NK-92 (cell line): Measurements from ENCODE around the gene TMC4.
"Not testable (repeated sequence)": the region's sequence is repeated elsewhere in the genome, so short reads cannot be mapped to it uniquely, and the experiment has no call there.

ENCODE experiments used
- DNase-seq: peaks from one replicate; lab custom pipeline; 2025; ENCODE audit not compliant: unreplicated experiment; lab: John Stamatoyannopoulos, UW

Gene TMC4, protein sequence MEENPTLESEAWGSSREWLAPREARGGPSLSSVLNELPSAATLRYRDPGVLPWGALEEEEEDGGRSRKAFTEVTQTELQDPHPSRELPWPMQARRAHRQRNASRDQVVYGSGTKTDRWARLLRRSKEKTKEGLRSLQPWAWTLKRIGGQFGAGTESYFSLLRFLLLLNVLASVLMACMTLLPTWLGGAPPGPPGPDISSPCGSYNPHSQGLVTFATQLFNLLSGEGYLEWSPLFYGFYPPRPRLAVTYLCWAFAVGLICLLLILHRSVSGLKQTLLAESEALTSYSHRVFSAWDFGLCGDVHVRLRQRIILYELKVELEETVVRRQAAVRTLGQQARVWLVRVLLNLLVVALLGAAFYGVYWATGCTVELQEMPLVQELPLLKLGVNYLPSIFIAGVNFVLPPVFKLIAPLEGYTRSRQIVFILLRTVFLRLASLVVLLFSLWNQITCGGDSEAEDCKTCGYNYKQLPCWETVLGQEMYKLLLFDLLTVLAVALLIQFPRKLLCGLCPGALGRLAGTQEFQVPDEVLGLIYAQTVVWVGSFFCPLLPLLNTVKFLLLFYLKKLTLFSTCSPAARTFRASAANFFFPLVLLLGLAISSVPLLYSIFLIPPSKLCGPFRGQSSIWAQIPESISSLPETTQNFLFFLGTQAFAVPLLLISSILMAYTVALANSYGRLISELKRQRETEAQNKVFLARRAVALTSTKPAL

DNA sequence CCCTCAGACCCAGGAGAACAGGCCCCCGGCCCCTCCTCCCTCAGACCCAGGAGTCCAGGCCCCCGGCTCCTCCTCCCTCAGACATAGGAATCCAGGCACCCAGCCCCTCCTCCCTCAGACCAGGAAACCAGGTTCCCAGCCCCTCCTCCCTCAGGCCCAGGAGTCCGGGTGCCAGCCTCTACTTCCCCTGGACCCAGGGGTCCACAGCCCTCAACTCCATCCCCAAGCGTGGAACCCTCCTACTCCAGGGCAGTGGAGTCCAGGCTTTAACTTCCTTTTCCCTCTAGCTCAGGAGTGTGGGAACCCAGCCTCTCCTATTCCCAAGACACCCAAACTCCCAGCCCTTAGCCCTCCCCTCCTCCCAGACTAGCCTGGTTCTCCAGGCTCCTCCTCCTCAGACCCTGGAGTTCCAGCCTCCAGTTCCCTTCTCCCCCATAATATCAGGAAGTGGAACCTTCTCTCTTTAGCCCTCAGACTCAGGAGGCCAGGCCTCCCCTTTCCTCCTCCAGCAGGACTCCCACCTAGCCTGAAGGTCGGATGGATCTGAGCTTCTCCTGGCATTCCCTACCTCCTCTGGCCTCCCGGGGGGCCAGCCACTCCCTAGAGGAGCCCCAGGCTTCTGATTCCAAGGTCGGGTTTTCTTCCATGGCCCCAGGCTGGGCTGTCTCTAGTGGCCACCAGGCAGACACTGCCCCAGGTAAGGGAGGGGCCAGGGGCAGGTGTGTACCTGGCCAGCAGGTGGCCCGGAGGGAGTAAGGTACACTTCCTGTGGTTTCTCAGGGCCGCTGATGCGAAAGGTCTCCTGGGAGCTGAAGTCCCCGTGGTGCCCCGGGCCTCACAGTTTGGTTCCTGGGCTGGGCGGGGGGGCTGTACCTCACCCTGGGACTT is at the start of gene TMC4:
TSS of gene TMC4 (minus strand) at position 690 of the 888 bp plus-strand sequence. CDS start at position 647, 43 bp downstream.
- no peak for DNase-seq

DNA sequence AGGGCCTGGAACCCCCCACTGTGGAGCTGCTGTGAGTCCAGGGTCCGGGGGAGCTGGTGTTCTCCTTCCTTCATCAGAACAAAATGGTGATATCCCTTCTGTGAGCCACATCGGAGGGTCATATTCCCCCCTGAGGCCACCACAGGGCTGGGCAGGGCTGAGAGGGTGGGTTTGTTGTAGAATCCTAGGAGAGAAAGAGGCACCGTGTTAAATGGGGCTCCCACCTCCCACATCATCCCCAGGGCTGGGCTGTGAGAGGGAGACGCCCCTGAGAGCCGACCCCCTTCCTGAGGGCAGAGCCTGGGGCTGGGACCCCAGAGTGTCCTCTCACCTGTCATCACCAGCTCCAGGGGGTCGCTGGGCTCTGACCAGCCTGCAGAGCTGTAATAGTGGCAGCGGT is 49.0 kb upstream of the TMC4 start:
- not testable (repeated sequence) for DNase-seq

DNA sequence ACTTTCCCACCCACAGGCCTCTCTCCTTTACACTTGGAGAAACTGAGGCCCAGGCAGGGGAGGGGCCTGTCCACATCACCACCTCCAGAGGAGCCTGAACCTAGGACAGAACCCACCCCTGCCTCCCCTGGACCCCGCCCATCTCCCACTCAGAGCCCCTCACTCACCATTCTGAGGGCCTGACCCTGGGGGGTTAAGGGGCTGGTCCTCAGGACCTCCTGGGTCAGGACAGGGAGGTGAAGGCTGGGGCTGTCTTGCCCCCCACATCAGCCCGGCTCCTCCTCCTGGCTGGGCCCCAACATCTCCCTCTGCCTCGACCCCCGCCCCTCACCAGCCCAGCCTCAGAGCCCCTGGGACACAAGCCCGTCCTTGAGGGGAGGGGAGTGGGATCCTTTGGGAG is 46.7 kb upstream of the TMC4 start:
- not testable (repeated sequence) for DNase-seq

DNA sequence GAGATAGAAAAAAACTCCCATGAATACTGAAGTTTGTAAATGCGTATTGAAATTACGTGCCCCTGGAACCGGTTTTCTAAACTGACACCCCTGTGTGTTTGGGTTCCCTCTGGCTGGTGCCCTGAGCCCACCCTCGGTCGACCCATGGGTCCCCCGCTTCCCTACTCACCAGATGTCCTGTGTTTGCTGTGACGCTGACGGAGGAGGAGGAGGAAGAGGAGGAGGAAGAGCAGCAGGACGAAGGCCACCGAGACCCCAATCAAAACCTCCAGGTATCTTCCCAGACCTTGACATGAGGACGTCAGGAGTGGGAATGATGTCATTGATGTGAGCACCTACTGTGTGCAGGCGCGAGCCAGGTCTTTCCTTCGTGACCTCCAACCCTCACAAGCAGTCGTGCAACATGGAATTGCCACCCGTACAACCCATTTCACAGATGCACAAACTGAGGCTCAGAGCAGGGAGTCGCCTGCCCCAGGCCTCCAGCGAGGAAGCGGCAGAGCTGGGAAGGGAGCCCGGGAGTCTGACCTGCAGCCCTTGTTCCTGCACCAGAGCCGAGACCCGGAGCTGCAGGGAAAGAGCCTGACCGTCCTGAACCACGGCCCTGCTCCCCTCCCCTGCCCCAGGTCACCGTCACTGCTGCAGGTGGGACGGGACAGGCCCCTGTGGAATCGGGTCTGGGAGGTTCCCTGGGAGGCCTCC is 46.2 kb upstream of the TMC4 start:
- DNase-seq, result no peak

DNA sequence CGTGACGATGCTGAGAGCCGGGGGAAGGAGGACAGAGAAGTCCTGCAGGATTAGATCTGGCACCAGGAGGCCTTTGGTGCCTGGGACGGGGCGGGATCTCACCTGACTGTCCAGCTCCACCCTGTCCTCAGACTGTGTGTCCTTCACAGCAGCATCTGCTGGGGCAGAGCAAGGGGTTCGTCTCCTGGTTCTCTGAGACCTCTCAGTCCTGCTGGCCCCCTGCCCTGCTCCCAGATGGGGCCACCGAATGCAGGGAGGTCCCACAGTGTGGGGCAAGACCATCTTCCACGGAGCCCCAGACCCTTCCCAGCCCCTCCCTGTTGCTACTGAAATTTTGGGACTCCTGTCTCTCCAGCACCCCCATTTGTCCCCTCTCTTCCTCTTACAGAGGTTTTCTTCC is 45.3 kb upstream of the TMC4 start:
- no peak for DNase-seq

DNA sequence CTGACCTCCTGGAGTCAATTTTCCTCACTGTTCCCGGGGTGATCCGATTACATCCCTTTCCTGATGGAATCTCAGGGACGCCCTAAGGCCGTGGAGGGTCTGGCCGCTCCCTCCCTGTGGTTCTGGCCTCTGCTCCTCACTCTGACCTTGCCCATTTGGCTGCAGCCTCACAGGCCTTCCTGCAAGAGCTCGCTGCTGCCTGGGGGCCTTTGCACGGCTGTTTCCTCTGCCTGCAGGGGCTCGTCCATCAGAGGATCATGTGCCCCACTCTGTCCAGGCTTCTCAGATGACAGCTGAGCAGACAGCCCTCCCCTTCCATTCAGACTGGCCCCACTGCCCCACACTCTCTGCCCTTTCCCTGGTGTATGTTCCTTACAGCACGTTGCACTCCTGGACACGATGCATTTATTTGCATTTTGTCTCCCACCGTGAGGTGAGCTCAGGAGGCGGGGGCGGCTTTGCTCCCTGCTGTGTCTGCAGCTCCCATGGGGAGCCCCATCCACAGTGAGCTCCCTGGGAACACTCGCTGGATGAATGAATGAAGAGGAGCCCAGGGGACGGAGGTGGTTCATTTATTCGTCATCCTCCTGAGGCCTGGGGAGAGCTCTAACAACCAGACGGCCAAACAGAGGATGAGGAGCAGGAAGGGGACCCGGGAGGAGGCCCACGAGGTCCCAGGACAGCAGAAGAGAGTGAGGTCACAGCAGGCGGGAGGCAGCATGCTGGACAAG is 44.7 kb upstream of the TMC4 start:
- not testable (repeated sequence) for DNase-seq

DNA sequence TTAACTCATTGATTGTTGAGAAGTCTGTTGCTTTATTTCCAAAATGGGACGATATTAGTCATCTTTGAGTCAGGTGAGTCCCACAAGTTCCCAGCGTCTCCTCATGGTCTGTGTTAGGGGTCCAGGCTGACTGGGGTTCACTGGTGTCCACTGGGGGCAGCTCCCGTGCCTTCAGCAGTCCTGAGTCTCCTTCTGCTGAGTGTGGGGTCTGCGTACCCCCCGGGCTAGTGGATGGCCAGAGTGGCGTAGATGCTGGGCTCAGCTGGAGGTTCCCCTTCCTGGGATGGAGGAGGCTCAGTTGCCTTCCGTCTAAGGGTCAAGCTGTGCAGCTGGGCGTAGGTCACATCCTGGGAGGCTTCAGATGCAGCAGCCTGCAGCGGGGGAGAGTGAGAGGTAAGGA is 43.9 kb upstream of the TMC4 start:
- no peak for DNase-seq

DNA sequence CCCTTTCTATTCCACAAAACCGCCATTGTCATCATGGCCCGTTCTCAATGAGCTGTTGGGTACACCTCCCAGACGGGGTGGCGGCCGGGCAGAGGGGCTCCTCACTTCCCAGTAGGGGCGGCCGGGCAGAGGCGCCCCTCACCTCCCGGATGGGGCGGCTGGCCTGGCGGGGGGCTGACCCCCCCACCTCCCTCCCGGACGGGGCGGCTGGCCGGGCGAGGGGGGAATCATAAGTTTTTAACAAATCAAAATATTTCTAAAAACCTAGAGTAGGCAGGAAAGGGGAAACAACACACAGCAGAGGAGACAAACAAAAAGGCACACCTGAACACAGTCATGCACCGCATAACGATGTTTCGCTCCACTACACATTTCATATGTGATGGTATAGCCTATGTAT is 41.8 kb upstream of the TMC4 start:
- DNase-seq, result not testable (repeated sequence)

DNA sequence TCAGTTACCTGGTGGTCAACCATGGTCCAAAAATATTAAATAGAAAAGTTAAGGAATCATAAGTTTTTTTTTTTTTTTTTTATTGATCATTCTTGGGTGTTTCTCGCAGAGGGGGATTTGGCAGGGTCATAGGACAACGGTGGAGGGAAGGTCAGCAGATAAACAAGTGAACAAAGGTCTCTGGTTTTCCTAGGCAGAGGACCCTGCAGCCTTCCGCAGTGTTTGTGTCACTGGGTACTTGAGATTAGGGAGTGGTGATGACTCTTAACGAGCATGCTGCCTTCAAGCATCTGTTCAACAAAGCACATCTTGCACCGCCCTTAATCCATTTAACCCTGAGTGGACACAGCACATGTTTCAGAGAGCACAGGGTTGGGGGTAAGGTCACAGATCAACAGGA is 41.3 kb upstream of the TMC4 start:
- not testable (repeated sequence) for DNase-seq

DNA sequence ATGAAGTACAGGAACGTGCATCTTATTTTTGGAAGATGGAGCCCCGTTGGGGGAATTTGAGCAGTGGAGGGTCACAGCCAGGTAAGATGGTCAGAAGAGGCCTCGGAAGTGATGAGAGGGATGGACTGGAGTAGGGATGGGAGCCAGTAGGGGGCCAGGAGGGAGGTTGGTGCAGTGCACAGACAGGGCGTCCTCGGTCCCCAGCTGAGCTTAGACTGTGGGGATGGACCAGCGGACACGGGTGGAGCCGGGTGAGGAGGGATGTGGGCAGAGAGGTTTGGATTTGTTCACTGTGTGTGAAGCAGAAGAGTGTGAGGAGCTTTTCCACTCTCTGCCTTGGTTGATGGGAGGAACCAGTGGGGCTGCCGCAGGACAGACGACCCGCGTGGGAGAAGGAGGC is 38.3 kb upstream of the TMC4 start:
- DNase-seq, result no peak

DNA sequence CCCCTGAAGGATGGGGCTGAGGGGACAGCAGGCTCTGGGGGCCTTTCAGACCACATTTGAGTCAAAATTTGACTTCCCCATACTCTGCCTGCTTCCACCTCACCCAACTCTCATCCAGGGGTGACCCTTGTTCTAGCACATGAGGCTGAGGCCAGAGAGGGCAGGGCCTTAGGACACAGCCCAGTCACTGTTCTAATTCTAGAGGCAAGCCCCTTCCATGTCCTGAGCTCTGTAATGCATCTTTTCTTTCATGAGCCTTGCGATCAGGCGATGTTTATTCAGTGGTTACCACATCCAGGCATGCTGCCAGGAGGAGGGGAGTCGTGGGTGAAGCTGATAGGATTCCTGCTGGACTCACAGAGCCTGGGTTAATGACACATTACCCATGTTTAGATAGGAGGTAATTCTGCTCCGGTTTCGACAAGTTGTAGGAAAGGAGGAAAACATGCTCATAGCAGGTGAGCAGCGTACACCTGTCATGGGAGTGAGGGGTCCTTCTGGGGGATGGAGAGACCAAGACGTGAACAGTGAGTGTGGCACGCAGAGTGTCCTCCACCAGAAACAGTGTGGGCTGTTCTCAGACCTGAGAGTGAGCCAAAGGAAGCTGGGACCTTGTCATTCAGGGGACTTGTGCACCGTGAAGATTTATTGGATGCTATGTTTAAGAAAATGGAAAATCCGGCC is 37.0 kb upstream of the TMC4 start:
- no peak for DNase-seq

DNA sequence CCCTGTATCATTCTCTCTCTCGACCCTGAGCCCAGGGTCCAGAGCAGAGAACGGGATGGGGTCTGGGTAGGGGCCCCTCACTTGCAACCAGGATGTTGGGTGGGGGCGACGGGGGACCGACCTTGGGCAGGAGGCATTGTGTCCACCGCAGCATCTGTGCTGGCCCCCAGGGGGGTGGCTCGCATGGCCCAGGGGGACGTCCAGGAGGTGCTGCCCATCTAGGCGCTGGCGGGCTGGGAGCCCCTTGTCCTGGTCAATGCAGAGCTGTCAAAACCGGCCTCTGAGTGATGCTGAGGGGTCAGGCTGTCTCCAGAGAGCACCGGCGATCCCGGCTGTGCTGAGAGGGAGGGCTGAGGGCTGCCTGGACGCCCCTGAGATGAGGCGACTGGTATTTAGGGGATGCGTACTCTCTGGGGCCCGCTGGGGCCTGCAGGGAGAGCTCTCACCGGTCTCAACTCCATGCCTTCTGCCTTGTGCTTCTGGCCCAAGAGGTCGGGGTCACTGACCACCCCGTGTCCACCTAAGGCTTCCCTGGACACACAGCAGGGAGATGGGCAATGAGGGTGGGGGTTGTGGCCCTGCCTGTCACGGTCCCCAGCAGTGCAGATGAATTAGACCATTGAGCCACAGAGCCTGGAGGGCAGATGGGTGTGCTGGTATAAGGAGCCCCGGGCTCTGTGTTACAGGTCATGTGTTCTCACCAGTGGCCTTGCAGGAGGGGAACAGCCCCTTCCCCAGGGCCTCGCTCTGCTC is 36.3 kb upstream of the TMC4 start:
- DNase-seq, result no peak

DNA sequence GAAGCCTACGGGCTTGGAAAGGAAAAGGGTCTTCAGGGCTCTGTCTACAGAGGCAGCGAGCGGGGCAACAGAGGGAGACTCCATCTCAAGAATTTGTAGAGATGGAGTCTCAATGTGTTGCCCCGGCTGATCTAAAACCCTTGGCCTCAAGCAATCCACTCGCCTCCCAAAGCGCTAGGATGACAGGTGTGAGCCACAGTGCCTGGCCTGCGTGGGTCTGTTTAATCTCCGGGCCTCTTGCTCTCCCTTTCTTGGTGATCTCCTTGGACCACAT is 35.8 kb upstream of the TMC4 start:
- no peak for DNase-seq

DNA sequence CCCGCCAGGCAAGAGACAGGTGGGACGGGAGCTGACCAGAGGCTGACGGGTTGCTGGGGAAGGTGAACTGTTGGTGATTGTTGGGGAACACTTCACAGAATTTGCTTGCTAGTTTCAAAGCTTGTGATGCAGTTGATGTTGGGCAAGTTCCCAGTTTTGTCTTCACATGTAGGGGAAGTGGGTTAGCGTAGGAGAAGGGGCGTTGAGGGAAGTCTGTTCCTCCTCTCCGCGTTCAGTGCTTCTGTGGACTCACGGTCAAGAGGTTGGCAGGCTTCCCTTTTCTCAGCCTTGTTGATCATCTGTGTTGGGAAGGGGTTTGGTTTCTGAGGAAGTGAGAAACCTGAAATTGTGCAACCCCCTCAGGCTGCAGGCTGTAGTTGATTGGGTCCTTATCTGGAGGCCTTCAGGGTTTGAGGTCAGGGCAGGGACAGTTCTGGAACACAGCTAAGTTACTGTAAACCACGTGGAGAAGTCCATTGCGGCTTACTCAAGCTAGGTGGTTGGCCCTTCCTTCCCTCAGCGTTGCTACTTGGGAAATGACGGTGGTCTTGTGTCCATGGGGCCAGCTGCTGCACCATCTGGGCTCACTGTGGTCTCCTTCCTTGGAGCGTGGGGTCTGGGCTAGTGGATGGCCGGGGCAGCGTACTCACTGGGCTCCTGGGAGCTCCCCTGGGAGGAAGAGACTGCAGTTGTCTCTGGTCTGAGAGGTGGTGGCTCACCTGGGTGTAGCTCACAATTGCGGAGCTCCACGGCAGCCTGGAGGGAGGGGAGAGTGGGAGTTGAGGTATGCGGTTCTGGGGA is 35.2 kb upstream of the TMC4 start:
- no peak for DNase-seq

DNA sequence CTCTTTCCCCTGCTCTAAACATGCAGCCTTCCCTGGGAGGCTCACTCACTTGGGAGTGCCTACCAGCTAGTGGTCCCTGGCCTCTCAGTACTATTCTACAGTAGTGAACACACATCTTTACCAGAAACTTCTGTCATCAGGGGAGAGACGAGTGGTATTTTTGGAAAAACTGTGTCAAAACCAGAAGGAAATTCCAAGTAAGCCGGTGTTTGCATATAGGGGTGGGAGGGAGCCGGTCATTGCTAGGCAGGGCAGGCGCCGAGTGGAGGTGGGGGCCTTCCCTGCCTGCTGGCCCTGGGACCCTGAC is 34.7 kb upstream of the TMC4 start:
- no peak for DNase-seq

DNA sequence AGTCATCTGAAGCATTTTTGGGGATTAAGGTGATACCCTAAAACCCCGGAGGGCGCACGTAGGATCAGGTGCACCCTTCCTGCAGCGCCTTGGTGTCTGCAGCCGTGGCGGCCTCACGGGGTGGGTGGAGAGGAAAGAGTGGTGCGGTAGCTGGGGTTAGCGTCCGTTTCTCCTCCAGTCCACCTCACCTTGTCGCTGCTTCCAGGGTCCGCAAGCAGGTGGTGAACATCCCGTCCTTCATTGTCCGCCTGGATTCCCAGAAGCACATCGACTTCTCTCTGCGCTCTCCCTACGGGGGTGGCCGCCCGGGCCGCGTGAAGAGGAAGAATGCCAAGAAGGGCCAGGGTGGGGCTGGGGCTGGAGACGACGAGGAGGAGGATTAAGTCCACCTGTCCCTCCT is 34.2 kb upstream of the TMC4 start:
- not testable (repeated sequence) for DNase-seq

DNA sequence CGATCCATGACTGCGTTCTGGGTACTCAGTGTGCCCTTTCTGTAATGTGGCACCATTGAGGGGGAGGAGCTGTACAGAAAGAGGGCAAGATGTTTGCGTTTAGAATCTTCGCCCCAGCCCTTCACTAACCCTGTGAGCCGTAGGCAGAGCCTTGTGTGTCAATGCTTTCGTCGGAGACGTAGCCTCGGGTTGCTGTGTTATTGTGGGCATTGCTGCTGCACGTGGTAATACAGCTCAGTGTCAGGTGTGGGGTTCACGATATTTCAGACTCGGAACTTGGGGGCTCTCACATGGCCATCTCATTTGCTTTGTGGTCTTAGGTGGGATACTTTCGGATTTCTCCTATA is 33.8 kb upstream of the TMC4 start:
- DNase-seq, result no peak

DNA sequence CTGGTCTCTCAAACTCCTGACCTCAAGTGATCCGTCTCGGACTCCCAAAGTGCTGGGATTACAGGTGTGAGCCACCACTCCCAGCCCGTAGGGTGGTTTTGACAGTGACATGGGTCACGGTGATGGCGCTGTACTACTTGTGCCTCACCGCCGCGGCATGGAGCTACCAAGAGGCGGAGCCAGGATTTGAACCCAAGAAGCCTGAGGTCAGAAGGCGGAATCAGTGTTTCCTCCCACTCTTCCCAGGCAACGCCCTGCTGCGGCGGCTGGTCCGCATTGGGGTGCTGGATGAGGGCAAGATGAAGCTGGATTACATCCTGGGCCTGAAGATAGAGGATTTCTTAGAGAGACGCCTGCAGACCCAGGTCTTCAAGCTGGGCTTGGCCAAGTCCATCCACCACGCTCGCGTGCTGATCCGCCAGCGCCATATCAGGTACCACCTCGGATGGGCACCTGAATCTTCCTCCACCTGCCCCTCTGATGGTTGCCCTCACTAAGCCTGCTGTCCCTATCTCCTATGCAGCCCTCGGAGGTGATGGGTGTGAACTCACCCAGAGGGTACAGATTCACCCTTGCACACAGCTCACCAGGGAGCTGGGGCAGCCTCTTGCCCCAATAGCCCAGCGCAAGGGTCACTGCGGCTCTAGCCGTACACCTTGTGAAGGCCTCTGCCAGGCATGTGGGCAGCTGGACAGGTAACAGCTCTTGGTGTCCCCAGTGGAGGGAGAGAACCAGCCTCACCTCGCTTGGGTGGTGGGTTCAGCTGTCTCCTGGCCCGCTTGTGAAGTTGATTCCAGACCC is 33.3 kb upstream of the TMC4 start:
- no peak for DNase-seq
